Mucosa of descending colon (tissue), 3 donors: ENCODE data around the gene OCA2. TPM values are rescaled to one million over a fixed set of nuclear protein-coding genes. Genes with fewer than 3 reads are reported as not detected.

Experiments used
- ATAC-seq: fragments of 200-7000 bp; cut with Tn5 transposase; one replicate; pipeline ENCODE4 v1.9.1; 2020; ENCODE audit warnings: mild to moderate bottlenecking, moderate library complexity
- DNase-seq, 3 donors: peaks; one replicate each; pipeline ENCODE4 v3.0.0-alpha.2; 2020
- H3K36me3 ChIP-seq: fragments of 200-600 bp; one replicate; pipeline ENCODE4 v1.8.0; 2021; ENCODE audit warnings: low read depth, mild to moderate bottlenecking
- H3K4me1 ChIP-seq: fragments of 200-600 bp; one replicate; pipeline ENCODE4 v1.8.0; 2021; ENCODE audit warnings: low read depth, mild to moderate bottlenecking
- H3K4me3 ChIP-seq: fragments of 200-600 bp; one replicate; pipeline ENCODE4 v1.8.0; 2021; ENCODE audit warnings: mild to moderate bottlenecking
- H3K9me3 ChIP-seq: fragments of 200-600 bp; one replicate; pipeline ENCODE4 v1.8.0; 2021; ENCODE audit warnings: mild to moderate bottlenecking
- intact Hi-C, 2 donors: fragments of 100-400 bp; cut with DNase I in 1 of 2; cut with micrococcal nuclease in 1 of 2; formaldehyde crosslinking; loops; one replicate each; pipeline versions ENCODE4 v1.11.0 to v1.11.1; 2022; cut with DNase I, micrococcal nuclease
- total RNA-seq, 3 donors: library from RNA; stranded (reverse); fragmentation: NEBNext Ultra II Directional in 2 of 3; extraction: Animal tissue kit (Norgen Biotek cat#: 25700) in 2 of 3; gene quantifications; one replicate each; pipeline versions ENCODE4 v1.2.1 to v1.2.4, GENCODE V29; 2021 to 2023
- TF ChIP-seq, protein P1 (sequence below): fragments of 200-600 bp; IDR thresholded peaks from one replicate; pipeline ENCODE4 v1.8.0; 2022; ENCODE audit warnings: antibody characterized with exemption, mild to moderate bottlenecking
- donor health status: DM: no; HTN: no; CAD: no; lungs with moderate emphysema.
- donor health status: DM: no; HTN: no; CAD: no.
- donor health status: DM: no; HTN: yes; CAD: no.

Gene OCA2
- total RNA-seq, 3 donors from 2014 or later, result 0.22 to 0.32 TPM; not detected in 1

DNA sequence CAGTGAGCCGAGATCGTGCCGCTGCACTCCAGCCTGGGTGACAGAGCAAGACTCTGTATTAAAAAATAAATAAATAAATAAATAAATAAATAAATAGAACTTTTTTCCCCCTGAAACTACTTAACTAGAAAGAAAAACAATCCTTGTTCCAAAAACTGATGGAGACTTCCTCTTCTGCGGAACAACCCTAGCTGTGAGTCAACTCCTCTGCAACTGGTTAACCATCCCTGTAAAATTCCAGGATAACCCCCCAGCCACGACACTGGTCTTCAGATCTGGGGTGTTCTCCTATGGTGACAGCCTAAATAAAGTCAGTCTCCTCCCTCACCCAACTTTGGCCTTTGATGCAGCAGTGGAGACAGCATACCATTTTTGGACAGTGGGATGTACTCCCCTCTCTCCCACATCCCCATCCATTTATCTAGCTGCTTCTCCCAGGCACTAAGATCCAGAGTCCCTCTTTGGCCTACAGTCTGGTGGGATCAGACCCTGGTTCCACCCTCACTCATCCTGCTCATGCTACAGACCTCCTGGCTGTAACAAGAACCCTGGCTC lies 352.6 kb downstream of the OCA2 start:
- H3K4me1 ChIP-seq, result no peaks in the 10 kb centered on the region
- H3K36me3 ChIP-seq, result no peaks in the 10 kb centered on the region
- no peak overlapping the region for H3K4me3 ChIP-seq
- ATAC-seq, result no peak
- peaks cover 76% of the 10 kb centered on the region for H3K9me3 ChIP-seq
- DNase-seq, result no peak
- intact Hi-C loops, result no loop called here
- TF ChIP-seq, protein P1, sequence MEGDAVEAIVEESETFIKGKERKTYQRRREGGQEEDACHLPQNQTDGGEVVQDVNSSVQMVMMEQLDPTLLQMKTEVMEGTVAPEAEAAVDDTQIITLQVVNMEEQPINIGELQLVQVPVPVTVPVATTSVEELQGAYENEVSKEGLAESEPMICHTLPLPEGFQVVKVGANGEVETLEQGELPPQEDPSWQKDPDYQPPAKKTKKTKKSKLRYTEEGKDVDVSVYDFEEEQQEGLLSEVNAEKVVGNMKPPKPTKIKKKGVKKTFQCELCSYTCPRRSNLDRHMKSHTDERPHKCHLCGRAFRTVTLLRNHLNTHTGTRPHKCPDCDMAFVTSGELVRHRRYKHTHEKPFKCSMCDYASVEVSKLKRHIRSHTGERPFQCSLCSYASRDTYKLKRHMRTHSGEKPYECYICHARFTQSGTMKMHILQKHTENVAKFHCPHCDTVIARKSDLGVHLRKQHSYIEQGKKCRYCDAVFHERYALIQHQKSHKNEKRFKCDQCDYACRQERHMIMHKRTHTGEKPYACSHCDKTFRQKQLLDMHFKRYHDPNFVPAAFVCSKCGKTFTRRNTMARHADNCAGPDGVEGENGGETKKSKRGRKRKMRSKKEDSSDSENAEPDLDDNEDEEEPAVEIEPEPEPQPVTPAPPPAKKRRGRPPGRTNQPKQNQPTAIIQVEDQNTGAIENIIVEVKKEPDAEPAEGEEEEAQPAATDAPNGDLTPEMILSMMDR, result no peak

DNA sequence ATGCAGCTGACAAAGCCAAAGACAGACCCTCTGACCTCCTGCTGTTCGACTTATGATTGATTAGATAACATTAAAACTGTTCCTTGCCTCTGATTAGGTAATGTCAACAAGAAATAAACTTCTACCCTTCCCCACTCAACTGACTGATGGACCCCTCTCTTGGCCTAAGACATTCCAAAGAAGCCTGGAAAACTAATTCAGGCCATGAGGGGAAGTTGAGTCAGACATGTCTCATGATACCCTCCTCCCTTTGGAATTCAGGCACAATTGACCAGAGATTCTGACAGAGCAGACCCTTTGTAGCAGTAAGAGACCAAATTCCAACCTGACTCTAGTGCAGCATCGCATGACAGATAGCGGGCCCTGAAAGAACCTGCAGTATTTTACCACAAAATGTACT lies 354.5 kb downstream of the OCA2 start:
- Histone ChIP-seq H3K4me1 (no peaks in the 10 kb centered on the region), H3K36me3 (no peaks in the 10 kb centered on the region), H3K4me3 (no peak overlapping the region), H3K9me3 (peaks cover 76% of the 10 kb centered on the region)
- TF ChIP-seq, protein P1, result no peak
- DNase-seq (no peak), ATAC-seq (no peak)
- intact Hi-C loops, result no loop called here

DNA sequence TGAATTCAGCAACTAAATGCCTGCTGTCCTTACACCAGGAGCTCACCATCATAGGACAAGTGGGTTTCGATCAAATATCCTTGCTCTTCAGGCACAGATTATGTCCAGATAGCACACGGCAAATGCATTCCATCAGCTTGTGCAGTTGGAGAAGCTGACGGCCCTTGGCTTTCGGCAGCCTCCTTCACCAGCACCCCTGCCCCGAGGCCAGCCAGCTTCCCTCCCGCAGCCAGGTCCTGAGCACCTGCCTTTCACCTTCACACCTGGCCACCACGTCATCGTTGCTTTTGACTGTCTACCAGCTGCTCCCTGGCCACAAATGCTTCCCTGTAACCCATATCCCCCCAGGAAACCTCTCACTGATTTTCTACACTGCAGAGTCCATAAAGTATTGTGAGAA lies 355.5 kb downstream of the OCA2 start:
- no peak overlapping the region for H3K4me3 ChIP-seq

DNA sequence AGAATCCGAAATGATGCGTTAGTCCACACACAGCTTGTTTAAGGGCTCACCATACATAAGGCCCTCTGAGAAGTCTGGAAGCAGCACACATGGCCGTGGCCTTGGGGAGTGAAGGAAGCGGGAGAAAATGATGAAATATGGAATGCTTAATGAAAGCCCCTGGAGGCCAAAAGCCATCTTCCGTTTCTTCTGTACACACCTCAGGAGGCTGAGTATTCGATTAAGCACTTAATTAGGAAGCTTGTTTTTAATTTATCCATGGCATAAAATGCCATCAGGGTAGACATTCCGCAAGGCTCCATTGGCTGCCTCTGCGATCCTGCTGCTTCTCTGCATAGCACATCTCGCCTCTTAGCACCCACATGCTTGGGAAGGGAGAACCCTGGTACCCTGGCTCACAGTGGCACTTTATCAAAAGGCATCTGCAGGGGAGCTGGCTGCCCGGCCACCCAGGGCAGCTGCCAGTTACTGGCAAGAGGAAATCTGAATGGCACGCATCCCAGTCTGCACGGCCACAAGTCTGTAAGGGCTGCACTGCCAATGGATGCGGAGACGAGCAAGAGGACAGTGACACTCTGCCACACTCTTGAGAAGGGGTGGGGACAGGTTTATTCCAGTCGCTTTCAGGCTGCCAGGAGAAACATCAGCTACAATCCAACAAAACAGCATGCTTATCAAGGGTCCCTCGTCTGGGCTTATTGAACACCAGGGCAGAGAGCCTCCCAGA lies 356.2 kb downstream of the OCA2 start:
- no peak for ATAC-seq

More for the DNA sequence above, 355.5 kb downstream of the OCA2 start:
- Histone ChIP-seq H3K9me3 (peaks cover 84% of the 10 kb centered on the region), H3K4me1 (no peaks in the 10 kb centered on the region), H3K36me3 (no peaks in the 10 kb centered on the region)
- ATAC-seq, result no peak
- DNase-seq, result no peak
- TF ChIP-seq, protein P1, result no peak
- intact Hi-C loops, result no loop called here

DNA sequence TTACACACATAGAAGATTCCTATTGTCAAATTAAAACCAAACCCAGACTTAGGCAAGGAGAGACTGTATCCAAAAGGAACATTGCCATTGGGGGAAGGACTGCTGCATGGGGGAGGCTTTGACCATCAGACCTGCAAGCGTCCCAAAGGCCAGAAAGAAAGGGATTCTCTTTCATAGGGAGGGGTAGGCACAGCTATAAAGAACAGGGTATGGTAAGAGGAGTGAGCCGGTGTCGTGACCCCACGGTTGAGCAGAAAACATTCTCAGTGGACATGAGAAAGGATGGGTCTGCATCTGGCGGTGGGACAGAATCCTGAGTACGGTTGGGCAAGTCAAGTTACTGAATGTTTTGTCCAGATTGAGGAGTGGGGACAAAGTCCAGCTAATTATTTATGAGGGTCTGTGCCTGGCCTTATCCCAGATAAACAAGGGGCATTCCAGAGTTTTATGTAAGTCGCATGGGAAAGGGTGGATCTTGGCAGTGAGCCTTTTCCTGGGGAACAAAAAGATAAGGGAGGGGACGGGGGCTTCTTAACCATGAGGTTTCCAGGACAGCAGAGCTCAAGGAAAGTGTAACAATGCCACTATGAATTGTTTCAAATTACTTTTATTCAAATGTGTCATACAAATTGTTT lies 357.8 kb downstream of the OCA2 start:
- TF ChIP-seq, protein P1, result no peak
- Histone ChIP-seq H3K4me1 (no peaks in the 10 kb centered on the region), H3K36me3 (no peaks in the 10 kb centered on the region), H3K4me3 (no peak overlapping the region), H3K9me3 (peaks cover 79% of the 10 kb centered on the region)
- ATAC-seq (no peak), DNase-seq (no peak)
- intact Hi-C loops, result no loop called here

More for the DNA sequence above, 356.2 kb downstream of the OCA2 start:
- no peaks in the 10 kb centered on the region for H3K36me3 ChIP-seq
- peaks cover 81% of the 10 kb centered on the region for H3K9me3 ChIP-seq
- no peaks in the 10 kb centered on the region for H3K4me1 ChIP-seq
- TF ChIP-seq, protein P1, result no peak
- no peak overlapping the region for H3K4me3 ChIP-seq
- no peak for DNase-seq
- intact Hi-C loops, result no loop called here
